NCI-H187 (cell line): ENCODE data around the gene ANKRD53.
"Not testable (repeated sequence)": the region's sequence is repeated elsewhere in the genome, so short reads cannot be mapped to it uniquely, and the experiment has no call there.

ENCODE experiments used
- DNase-seq, 2 experiments: peaks; one replicate each; lab custom pipeline; 2025; lab: John Stamatoyannopoulos, UW

Gene ANKRD53

DNA sequence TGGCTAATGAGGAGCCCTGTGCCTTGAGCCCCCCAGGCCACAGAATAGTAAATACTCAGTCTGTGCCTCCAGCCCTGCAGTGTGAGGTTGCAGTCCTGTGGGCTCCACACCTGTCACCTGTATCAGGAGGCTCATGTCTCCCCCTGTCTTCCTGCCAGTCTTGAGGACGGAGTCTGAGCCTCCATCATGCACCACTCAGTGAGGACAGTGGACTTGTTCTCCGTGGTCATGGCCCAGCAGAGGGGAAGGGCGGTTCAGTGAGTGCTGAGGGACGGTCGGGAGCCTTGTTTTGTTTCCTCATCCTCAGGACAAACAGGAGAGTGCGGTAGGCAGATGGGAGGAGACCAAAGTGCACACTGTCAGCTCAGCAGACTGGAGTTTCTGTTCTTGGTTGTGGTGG lies 33.4 kb downstream of the ANKRD53 start:
- DNase-seq: not testable (repeated sequence)

DNA sequence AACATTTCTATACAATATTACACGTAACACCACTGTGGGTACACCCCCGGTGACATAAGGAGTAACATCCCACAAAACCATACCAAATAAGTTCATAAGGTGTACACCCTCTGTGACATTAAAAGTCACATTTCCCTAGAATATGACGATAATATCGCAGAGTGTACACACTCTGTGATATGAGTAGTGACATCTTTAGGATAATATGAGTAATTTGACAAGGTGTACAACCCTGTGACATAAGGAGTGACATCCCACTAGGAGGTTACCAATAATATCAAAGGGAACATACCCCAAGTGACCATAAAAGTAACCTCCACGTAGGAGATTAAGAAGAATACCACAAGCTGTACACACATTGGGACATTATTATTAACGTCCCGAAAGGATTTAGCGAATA lies 40.2 kb downstream of the ANKRD53 start:
- DNase-seq: no peak

DNA sequence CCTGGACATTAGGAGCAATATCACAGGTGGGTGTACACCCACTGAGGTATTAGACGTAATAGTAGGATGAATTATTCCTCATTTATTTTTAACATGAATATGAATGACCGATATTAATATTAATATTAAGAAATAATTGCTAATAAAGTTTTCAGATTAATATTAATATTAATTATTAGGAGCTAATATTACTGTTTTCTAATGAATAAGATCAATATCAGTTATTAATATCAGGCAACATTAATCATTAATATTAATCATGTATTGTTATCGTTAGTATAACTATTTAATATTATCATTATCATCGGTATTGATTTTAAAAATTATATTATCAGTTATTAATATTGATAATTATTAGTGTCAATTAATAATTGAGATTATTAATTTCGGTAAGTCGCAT lies 41.6 kb downstream of the ANKRD53 start:
- not testable (repeated sequence) for DNase-seq

DNA sequence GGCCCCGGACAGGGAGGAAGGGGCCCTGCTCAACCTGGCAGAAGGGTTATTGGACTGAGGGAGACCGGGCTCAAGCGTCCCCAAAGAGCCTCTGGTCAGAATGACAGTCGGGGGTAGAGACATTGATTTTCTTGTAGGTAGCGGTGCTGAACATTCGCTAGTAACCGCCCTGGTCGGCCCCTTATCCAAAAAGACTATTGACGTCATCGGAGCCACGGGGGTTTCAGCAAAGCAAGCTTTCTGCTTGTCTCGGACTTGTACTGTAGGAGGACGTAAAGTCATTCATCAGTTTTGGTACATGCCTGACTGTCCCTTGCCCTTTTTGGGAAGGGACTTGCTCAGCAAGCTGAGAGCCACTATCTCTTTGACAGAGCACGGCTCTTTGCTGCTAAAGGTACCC lies 43.0 kb downstream of the ANKRD53 start:
- DNase-seq: not testable (repeated sequence)

DNA sequence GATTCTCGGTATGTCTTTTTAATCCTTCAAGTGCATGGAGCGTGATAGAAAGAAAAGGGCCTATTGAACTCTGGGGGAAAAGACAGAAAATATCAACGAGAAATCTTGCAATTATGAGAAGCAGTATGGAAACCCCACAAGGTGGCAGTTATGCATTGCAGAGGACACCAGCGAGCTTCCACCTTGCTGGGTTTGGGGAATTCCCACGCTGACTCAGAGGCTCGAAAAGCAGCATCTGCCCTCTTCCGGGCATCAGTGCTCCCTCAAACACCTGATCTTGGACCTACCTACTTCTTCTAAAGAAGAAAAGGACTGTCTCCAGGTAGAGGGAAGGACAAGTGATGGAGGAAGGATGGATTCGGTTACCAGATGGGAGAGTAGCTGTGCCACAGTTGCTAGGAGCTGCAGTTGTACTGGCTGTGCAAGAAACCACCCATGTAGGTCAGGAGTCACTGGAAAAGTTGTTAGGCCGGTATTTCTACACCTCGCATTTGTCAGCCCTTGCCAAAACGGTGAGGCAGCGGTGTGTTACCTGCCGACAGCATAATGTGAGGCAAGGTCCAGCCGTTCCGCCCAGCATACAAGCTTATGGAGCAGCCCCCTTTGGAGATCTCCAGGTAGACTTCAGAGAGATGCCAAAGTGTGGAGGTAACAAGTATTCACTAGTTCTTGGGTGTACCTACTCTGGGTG lies 45.3 kb downstream of the ANKRD53 start:
- DNase-seq: not testable (repeated sequence)
